NCI-H82 treated with DMSO at 0.1 percent for 48 hours (cell line): ENCODE measurements around the gene PUDP.
A peak's percentile ranks its signal among the peaks of the same experiment; 100 is the strongest.
"Not testable (repeated sequence)": the region's sequence is repeated elsewhere in the genome, so short reads cannot be mapped to it uniquely, and the experiment has no call there.

Experiments
- DNase-seq: peaks from one replicate; lab custom pipeline; 2025; ENCODE audit not compliant: unreplicated experiment; lab: John Stamatoyannopoulos, UW

PUDP gene

GRCh38 chrX:7147978-7148854 is at the start of gene PUDP:
Gene PUDP (minus strand): TSS chrX:7148153. CDS start chrX:7148113, 40 bp downstream.
- peak; percentile 47 for DNase-seq

DNA sequence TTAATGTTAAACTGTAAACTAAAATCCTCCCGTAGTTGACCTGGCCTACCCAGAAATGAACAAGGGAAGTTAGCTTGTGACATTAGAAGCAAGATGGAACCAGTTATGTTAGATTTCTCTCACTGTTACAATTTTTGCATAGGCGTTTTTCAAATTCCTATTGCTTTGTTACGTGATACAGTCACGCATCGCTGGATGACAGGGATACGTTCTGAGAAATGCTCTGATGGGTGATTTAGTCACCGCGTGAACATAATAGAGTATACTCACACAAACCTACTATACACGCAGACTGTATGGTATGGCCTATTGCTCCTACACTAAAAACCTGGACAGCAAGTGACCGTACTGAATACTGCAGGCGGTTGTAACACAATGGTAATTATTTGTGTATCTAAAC is 46.7 kb upstream of the PUDP start:
- no peak for DNase-seq

DNA sequence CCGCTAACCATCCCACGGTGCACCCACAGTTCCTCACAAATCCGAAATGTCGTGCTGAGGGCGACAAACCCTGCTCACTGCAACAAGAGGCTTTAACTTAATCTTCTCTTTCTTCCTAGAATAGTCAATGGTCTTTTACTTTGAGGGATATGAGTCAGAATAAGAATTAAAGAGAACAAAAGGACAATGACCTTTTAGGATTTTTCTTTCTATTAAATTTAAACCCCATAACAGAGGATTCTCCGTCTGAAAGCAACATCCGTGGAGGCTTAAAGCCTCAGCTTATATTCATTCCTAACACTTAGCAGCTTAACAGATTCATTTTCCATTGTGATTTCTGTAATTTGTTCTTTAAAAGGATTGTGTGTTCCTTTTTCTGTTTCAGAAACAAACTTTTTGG is 44.9 kb upstream of the PUDP start:
- no peak for DNase-seq

DNA sequence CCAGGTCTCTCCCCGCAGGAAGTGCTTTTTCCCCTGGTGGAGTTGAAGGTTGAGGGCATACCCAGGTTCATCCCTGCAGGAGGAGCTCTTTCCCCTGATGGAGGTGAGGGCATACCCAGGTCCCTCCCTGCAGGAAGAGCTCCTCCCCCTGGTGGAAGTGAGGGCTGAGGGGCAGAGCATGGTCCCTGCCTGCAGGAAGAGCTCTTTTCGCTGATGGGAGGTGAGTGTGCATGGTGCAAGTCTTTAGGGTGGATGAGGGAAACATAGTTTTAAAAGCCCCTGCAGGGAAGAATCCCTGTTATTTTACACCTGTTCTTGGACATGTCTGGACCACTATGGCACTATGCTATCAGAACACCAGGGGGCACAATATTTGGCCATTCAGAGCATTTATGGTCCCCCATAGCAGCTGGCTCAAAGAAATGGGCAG is 43.7 kb upstream of the PUDP start:
- no peak for DNase-seq

- peak; percentile 9 for DNase-seq
Observed at GRCh38 chrX:7190157-7190556, 42.2 kb upstream of the PUDP start.

GRCh38 chrX:7188672-7189071 is 40.7 kb upstream of the PUDP start:
- no peak for DNase-seq

DNA sequence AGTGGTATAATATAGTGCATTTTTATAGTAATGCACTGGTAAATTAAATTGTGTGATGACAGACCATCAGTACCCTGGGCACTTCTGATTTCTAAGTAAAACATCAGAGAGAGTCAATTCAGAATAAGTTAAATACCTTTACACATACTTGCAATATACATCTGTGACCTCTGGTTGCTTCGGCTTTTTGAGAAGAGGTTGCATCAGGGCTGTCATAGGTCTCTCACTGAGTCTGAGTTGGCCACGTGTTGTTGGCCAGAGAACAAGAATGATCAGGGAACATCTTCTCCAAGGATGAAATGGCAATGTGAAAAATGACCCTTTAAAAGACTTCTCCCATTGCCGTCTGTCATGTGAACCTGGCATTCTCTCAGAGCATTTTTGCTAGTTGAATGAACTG is 36.9 kb upstream of the PUDP start:
- no peak for DNase-seq

GRCh38 chrX:7179446-7179845 is 31.5 kb upstream of the PUDP start:
- no peak for DNase-seq

- DNase-seq: not testable (repeated sequence)
Observed at GRCh38 chrX:7178859-7179258, 30.9 kb upstream of the PUDP start.

DNA sequence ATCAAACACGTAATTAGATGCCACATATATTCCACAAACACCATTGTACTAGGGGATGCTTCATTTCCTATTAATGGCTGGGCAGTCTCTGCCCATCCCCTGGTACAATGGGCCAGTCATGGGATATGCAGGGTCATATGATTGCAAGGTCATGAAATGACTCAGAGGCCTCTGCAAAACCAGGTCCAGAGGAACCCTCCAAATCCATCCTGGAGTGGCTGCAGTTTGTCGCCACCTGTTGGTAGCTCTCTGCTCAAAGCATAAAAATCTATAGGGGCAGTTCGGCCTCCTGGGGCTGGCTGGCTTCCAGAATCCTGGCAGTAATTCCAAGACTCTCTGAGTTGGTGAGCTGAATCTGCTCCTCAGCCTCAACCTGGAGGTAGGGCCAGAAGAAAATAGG is 22.9 kb upstream of the PUDP start:
- no peak for DNase-seq

DNA sequence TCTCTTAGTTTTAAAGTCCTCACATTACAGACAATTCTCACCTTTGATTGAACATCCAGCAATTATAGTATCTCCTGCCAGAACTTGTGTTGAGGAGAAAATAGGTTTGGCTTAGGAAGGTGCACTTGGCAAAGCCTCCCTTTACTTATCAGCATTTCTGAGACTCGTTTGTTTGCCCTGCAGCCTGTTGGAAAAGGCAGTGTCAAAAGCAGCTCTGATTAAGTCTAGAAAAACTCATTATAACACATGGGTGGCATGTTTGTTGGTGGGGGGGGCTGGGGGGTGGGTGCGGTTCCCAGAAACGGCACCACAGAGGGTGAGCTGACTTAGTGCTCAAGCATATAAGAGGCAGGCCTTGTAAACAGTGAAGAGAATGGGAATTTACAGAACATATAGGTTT is 21.7 kb upstream of the PUDP start:
- DNase-seq: no peak

DNA sequence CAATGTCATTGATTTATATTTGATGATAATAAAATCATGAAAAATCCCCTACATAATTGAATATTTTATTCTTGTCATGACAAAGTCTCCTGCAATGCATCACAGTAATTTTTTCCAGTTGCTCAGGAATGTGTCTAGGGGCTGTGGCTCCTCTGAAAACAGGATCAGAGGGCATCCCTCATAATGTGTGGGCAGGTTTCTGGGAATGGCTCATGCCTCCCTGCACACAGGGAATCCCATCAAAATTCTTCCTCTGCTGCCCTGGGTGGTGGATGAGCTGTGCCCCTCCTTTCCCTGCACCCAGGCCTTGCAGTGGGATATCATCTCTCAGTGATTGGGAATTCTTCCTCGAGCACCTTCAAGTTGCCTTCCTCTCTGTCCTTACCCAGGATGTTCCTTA is 20.4 kb upstream of the PUDP start:
- DNase-seq: no peak

- no peak for DNase-seq
Observed at GRCh38 chrX:7164174-7164573, 16.2 kb upstream of the PUDP start.

GRCh38 chrX:7163146-7163677 is 15.3 kb upstream of the PUDP start:
- DNase-seq: no peak

- DNase-seq: no peak
Observed at GRCh38 chrX:7159149-7159861, 11.4 kb upstream of the PUDP start.

DNA sequence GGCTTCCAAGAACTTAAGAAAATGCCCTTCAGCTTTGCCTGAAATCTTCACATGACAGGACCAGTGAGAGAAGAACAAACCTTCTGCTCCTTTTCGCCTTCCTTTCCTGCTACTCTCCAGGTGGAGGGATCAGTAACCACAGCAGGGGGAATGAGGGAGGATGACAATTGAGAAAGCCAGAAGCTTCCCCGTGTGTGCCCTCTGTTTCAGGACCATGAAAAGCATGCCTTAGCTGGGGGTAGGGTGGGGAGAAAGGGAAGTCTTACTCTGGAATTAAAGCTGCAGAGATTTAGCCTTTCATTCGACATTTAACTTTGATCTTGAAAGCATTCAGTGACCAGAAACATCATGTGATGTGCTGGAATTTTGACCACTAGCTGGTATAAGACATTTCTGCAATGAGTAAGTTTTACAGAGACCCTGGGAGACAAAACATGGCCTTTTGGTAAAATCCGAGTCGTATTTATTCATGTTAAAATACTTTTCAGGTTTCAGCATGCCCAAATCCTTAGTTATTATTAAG is 10.6 kb upstream of the PUDP start:
- DNase-seq: no peak

GRCh38 chrX:7156879-7157278 is 8.9 kb upstream of the PUDP start:
- DNase-seq: no peak

DNA sequence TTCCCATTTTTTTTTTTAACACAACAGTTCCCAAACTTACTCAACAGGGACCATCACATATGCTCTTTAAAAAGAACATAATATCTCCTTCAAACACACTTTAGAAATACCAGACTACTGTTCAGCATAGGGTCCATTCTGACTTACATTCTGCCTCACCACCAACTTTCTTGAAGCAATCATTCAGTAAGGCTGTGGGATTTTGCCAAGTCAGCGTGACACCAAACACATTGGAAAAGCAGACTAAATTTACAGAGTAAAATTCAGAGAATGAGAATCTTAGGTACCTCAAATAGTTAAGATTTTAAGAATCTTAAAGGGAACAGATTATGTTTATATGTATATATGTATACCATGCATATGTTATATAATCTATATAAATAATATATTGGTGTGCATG is 7.2 kb upstream of the PUDP start:
- DNase-seq: no peak

GRCh38 chrX:7154041-7154597 is 6.2 kb upstream of the PUDP start:
- DNase-seq: no peak

DNA sequence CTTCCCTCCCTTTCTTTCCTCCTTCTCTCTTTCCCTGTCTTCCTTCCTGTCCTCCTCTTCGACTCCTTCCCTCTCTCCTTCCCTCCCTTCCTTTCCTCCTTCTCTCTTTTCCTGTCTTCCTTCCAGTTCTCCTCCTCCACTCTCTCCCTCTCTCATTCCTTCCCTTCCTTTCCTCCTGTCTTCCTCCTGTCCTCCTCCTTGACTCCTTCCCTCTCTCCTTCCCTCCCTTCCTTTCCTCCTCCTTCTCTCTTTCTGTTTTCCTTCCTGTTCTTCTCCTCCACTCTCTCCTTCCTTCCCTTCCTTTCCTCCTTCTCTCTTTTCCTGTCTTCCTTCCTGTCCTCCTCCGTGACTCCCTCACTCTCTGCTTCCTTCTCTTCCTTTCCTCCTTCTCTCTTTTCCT is 5.3 kb upstream of the PUDP start:
- DNase-seq: no peak

DNA sequence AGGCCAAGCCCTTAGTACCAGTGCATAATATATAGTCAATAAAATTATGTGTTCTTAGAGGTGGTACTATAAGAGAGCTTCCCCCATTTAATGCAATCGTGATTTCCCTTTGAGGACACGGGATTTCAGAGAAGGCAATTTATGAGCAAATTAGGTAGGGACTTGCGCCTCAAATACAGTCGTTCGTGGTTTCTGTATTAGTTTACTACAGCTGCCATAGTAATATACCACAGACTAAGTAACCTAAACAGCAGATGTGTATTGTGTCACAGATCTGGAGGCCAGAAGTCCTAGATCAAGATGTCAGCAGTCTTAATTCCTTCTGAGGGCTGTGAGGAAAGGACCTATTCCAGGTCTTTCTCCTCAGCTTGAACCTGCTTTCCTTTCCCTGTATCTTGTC is 1.5 kb upstream of the PUDP start:
- no peak for DNase-seq
